ENCODE data around the gene S100A16. TPM values are rescaled to one million over a fixed set of nuclear protein-coding genes. Genes with fewer than 3 reads are reported as not detected.

Gene S100A16
- total and polyA plus RNA-seq, 9 of the 15 experiments (the other 6 are each of a cell fraction or from before 2014, with no cell fraction given) = 1.6 to 6.9 (median 4.3) TPM

GRCh38 chr1:153633754-153634665, 21.1 kb upstream of the S100A16 start, which contains the start of gene CHTOP (continued):
- TF ChIP-seq, protein P1, sequence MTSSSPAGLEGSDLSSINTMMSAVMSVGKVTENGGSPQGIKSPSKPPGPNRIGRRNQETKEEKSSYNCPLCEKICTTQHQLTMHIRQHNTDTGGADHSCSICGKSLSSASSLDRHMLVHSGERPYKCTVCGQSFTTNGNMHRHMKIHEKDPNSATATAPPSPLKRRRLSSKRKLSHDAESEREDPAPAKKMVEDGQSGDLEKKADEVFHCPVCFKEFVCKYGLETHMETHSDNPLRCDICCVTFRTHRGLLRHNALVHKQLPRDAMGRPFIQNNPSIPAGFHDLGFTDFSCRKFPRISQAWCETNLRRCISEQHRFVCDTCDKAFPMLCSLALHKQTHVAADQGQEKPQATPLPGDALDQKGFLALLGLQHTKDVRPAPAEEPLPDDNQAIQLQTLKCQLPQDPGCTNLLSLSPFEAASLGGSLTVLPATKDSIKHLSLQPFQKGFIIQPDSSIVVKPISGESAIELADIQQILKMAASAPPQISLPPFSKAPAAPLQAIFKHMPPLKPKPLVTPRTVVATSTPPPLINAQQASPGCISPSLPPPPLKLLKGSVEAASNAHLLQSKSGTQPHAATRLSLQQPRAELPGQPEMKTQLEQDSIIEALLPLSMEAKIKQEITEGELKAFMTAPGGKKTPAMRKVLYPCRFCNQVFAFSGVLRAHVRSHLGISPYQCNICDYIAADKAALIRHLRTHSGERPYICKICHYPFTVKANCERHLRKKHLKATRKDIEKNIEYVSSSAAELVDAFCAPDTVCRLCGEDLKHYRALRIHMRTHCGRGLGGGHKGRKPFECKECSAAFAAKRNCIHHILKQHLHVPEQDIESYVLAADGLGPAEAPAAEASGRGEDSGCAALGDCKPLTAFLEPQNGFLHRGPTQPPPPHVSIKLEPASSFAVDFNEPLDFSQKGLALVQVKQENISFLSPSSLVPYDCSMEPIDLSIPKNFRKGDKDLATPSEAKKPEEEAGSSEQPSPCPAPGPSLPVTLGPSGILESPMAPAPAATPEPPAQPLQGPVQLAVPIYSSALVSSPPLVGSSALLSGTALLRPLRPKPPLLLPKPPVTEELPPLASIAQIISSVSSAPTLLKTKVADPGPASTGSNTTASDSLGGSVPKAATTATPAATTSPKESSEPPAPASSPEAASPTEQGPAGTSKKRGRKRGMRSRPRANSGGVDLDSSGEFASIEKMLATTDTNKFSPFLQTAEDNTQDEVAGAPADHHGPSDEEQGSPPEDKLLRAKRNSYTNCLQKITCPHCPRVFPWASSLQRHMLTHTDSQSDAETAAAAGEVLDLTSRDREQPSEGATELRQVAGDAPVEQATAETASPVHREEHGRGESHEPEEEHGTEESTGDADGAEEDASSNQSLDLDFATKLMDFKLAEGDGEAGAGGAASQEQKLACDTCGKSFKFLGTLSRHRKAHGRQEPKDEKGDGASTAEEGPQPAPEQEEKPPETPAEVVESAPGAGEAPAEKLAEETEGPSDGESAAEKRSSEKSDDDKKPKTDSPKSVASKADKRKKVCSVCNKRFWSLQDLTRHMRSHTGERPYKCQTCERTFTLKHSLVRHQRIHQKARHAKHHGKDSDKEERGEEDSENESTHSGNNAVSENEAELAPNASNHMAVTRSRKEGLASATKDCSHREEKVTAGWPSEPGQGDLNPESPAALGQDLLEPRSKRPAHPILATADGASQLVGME (CRISPR knock-in tag; IDR thresholded peaks at IDR 0.05) = no peak
- TF ChIP-seq, protein P2, sequence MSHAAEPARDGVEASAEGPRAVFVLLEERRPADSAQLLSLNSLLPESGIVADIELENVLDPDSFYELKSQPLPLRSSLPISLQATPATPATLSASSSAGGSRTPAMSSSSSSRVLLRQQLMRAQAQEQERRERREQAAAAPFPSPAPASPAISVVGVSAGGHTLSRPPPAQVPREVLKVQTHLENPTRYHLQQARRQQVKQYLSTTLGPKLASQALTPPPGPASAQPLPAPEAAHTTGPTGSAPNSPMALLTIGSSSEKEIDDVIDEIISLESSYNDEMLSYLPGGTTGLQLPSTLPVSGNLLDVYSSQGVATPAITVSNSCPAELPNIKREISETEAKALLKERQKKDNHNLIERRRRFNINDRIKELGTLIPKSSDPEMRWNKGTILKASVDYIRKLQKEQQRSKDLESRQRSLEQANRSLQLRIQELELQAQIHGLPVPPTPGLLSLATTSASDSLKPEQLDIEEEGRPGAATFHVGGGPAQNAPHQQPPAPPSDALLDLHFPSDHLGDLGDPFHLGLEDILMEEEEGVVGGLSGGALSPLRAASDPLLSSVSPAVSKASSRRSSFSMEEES (CRISPR knock-in tag; IDR thresholded peaks at IDR 0.05) = no peak
- TF ChIP-seq, protein P3, sequence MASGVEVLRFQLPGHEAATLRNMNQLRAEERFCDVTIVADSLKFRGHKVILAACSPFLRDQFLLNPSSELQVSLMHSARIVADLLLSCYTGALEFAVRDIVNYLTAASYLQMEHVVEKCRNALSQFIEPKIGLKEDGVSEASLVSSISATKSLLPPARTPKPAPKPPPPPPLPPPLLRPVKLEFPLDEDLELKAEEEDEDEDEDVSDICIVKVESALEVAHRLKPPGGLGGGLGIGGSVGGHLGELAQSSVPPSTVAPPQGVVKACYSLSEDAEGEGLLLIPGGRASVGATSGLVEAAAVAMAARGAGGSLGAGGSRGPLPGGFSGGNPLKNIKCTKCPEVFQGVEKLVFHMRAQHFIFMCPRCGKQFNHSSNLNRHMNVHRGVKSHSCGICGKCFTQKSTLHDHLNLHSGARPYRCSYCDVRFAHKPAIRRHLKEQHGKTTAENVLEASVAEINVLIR (CRISPR knock-in tag; IDR thresholded peaks at IDR 0.05) = peak; percentile 74
- TF ChIP-seq FOXJ2 (tag; IDR thresholded peaks at IDR 0.05) (peak; percentile 72), RCOR1 (IDR thresholded peaks at IDR 0.05; ENCODE audit: borderline replicate concordance in 1 of 2, low read depth in 2 of 2, low read length in 2 of 2) (peak in 1 of 2 experiments; percentile 4; a peak in 1 of 4 replicates), ZNF41 (CRISPR knock-in tag; conservative IDR thresholded peaks at IDR 0.05) (no peak), PHF8 (IDR thresholded peaks at IDR 0.05; ENCODE audit: borderline replicate concordance, low read length) (peak; percentile 99), ELK3 (CRISPR knock-in tag; IDR thresholded peaks at IDR 0.05) (0 out of 2 replicates have a peak, but pooled peaks have one; percentile 5), RAD51 (IDR thresholded peaks at IDR 0.05; ENCODE audit: borderline replicate concordance, low read depth) (no peak), SRSF9 (IDR thresholded peaks at IDR 0.05; ENCODE audit: borderline replicate concordance, low read depth, low read length) (no peak), CHAMP1 (IDR thresholded peaks at IDR 0.05) (no peak), ZKSCAN1 (IDR thresholded peaks at IDR 0.05; ENCODE audit: low read depth, low read length) (peak; percentile 37)

All from K562 (cell line).